Lung (tissue), 12 donors: ENCODE measurements around the gene LIN28A. TPM values are rescaled to one million over a fixed set of nuclear protein-coding genes. Genes with fewer than 3 reads are reported as not detected.
A peak's percentile ranks its signal among the peaks of the same experiment; 100 is the strongest.

Experiments used
- ATAC-seq: fragments of 200-7000 bp; cut with Tn5 transposase; one replicate; pipeline ENCODE4 v1.9.1; 2020; ENCODE audit warnings: moderate number of reproducible peaks; ENCODE audit not compliant: insufficient read depth, low FRiP score
- DNase-seq, 3 donors: peaks; one replicate each; pipeline ENCODE4 v3.0.0-alpha.2; 2013 to 2017
- H3K27ac ChIP-seq, 2 donors: one replicate each; pipeline ENCODE4 v1.5.1; 2013; ENCODE audit warnings: mild to moderate bottlenecking in 2 of 2, moderate library complexity in 2 of 2, control low read depth in 1 of 2, inconsistent platforms in 1 of 2, low read depth in 1 of 2, low read length in 1 of 2
- H3K27me3 ChIP-seq, 3 donors: one replicate each; pipeline ENCODE4 v1.5.1; 2013; ENCODE audit warnings: low read length in 2 of 3; ENCODE audit not compliant: control insufficient read depth in 3 of 3, insufficient read depth in 3 of 3
- H3K36me3 ChIP-seq, 4 donors: one replicate each; pipeline ENCODE4 v1.5.1; 2013; ENCODE audit warnings: low read length in 4 of 4, mild to moderate bottlenecking in 1 of 4, moderate library complexity in 1 of 4; ENCODE audit not compliant: control insufficient read depth in 4 of 4, insufficient read depth in 4 of 4
- H3K4me1 ChIP-seq, 5 donors: one replicate each; pipeline ENCODE4 v1.5.1; 2013; ENCODE audit warnings: low read length in 5 of 5, mild to moderate bottlenecking in 2 of 5, moderate library complexity in 1 of 5; ENCODE audit not compliant: control insufficient read depth in 5 of 5, insufficient read depth in 5 of 5
- H3K4me3 ChIP-seq: one replicate; pipeline ENCODE4 v1.5.1; 2013; ENCODE audit warnings: mild to moderate bottlenecking, control low read depth, moderate library complexity
- H3K9ac ChIP-seq, 2 donors: one replicate each; pipeline ENCODE4 v1.5.1; 2013; ENCODE audit warnings: low read length in 2 of 2, control low read depth in 1 of 2; ENCODE audit not compliant: insufficient read depth in 1 of 2
- H3K9me3 ChIP-seq, 4 donors: one replicate each; pipeline ENCODE4 v1.5.1; 2013; ENCODE audit warnings: low read length in 3 of 4, mild to moderate bottlenecking in 1 of 4, moderate library complexity in 1 of 4; ENCODE audit not compliant: control insufficient read depth in 4 of 4, insufficient read depth in 3 of 4
- CTCF ChIP-seq: IDR thresholded peaks from 2 replicates; pipeline ENCODE4 v1.5.1; 2012; ENCODE audit warnings: mild to moderate bottlenecking; ENCODE audit errors: control extremely low read depth, extremely low read depth
- WGBS, 2 donors: extraction: QIAGEN DNeasy Blood & Tissue Kit; methylation state at CpG; one replicate each; pipeline ENCODE4 v1.1.7; 2013; 5-methylcytosine and 5-hydroxymethylcytosine counted together
- polyA plus RNA-seq, 2 donors: library from polyadenylated mRNA; stranded (reverse); fragments of 200-250 nt; gene quantifications; one replicate each; pipeline ENCODE4 v1.2.1, GENCODE V29; 2013
- total RNA-seq, 2 donors: library from RNA; depleted of rRNA in 1 of 2; stranded (reverse); fragments of >200 nt in 1 of 2; gene quantifications; one replicate each; pipeline ENCODE4 v1.2.1, GENCODE V29; 2014 to 2021
- donor health status: control.
- donor health status: control.
- donor health status: Bipolar disorder and iron deficiency.
- donor health status: healthy.
- donor health status: DM: yes; HTN: yes; CAD: no.

The LIN28A gene
- total and polyA plus RNA-seq, 4 donors: 0.80 TPM; not detected in 3

DNA sequence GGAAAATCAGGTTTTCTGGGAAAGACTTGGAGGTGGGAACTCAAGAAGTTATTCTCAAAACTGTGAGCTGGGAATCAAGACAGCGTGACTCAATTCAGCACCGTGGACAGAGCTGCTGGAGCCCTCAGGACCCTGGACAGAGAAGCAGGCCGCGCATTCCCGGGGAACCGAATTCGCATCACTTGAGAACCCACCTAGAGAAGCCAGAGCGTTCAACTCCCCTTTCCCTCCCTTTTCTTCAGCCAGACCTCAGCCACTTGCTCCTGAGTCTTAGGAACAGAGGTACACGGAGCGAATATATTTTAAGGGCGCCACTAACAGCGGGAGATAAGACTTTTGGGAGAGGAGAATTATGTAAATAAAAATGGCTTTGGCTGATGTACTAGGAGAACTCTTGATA lies 2.0 kb upstream of the LIN28A start:
- ATAC-seq (peak; percentile 47), DNase-seq (peak; percentile 86 to 88 (median 87))
- H3K36me3 ChIP-seq: no peaks in the 10 kb centered on the region
- H3K9me3 ChIP-seq: peaks cover 0 to 3% (median 0%) of the 10 kb centered on the region in 4 donors
- H3K4me3 ChIP-seq: no peak overlapping the region
- peaks cover 8 to 45% (median 38%) of the 10 kb centered on the region in 3 donors for H3K27me3 ChIP-seq
- H3K27ac ChIP-seq: no peak overlapping the region
- H3K9ac ChIP-seq: no peak overlapping the region
- WGBS, 2 donors: 1 to 2% methylated on average over 12 of the region's 12 CpGs
- TF ChIP-seq CTCF: no peak
- no peaks in the 10 kb centered on the region for H3K4me1 ChIP-seq

DNA sequence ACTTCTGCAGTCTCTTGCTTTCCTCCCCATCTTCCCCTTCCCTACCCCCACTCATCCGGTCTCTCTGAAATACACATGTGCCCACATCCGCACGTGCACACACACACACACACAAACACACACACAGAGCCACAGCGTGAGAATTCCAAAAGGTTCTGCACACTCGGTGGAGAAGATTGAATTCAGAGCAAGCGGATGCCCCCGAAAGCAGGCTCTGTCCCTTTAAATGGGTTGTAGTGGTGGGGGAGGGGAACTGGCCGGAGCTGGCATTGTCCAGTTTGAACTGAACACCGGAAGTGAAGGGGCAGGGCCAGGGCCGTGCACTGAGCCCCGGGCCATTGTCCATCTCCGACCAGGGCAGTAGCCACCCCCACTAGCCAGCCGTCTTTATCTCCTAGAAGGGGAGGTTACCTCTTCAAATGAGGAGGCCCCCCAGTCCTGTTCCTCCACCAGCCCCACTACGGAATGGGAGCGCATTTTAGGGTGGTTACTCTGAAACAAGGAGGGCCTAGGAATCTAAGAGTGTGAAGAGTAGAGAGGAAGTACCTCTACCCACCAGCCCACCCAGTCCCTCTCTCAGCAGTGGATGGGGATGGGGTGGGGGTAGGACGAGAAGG lies 1.3 kb upstream of the LIN28A start:
- H3K27me3 ChIP-seq: peaks cover 8 to 51% (median 39%) of the 10 kb centered on the region in 3 donors

DNA sequence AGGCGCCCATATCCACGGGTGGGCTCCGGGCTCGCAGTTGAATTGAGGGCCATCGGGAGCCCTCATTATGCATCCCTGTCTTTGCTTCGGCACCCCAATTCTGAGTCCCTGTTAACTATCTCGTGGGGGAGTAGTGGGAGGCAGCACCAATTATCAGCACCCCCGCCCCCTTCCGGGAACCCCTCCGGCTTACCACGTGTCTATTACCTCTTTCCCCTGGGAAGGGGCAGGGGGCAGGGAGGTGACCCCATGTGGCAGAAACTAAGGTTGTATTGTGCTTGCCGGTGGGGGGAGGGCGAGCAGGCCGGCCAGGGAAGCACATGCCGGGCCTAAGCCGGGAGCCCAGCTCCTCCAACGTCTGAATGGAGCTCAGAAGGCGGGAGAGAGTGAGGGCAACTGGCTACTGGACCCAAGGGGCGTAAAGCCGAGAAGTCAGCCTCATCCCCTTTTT lies 1.0 kb downstream of the LIN28A start:
- Histone ChIP-seq H3K4me1 (no peaks in the 10 kb centered on the region), H3K9ac (no peak overlapping the region), H3K4me3 (no peak overlapping the region), H3K27me3 (peaks cover 8 to 55% (median 50%) of the 10 kb centered on the region in 3 donors), H3K36me3 (no peaks in the 10 kb centered on the region), H3K27ac (no peak overlapping the region), H3K9me3 (peaks cover 0 to 3% (median 0%) of the 10 kb centered on the region in 4 donors)
- TF ChIP-seq CTCF: no peak
- 8% methylated on average over 20 of the region's 20 CpGs for WGBS, 2 donors
- no peak for DNase-seq
- ATAC-seq: no peak

More for the DNA sequence above, 1.3 kb upstream of the LIN28A start:
- Histone ChIP-seq H3K36me3 (no peaks in the 10 kb centered on the region), H3K4me3 (no peak overlapping the region), H3K27ac (no peak overlapping the region), H3K4me1 (no peaks in the 10 kb centered on the region), H3K9ac (no peak overlapping the region), H3K9me3 (peaks cover 0 to 3% (median 0%) of the 10 kb centered on the region in 4 donors)
- WGBS, 2 donors: 1% methylated on average over 16 of the region's 16 CpGs
- DNase-seq (no peak), ATAC-seq (no peak)
- TF ChIP-seq CTCF: no peak
